Rectal smooth muscle tissue (tissue), 1 donor: ENCODE measurements around the gene DNM1.

Experiments
- H3K27ac ChIP-seq: one replicate; pipeline ENCODE4 v1.7.0; 2013; ENCODE audit warnings: low read depth, low read length, inconsistent platforms
- H3K27me3 ChIP-seq: one replicate; pipeline ENCODE4 v1.7.0; 2013; ENCODE audit warnings: low read length; ENCODE audit not compliant: control insufficient read depth, insufficient read depth
- H3K36me3 ChIP-seq: one replicate; pipeline ENCODE4 v1.7.0; 2013; ENCODE audit warnings: low read length; ENCODE audit not compliant: control insufficient read depth, insufficient read depth
- H3K4me1 ChIP-seq: one replicate; pipeline ENCODE4 v1.7.0; 2013; ENCODE audit warnings: low read length; ENCODE audit not compliant: control insufficient read depth, insufficient read depth
- H3K4me3 ChIP-seq: one replicate; pipeline ENCODE4 v1.7.0; 2013; ENCODE audit warnings: low read length
- H3K9ac ChIP-seq: one replicate; pipeline ENCODE4 v1.7.0; 2013; ENCODE audit warnings: low read length

DNM1 gene

DNA sequence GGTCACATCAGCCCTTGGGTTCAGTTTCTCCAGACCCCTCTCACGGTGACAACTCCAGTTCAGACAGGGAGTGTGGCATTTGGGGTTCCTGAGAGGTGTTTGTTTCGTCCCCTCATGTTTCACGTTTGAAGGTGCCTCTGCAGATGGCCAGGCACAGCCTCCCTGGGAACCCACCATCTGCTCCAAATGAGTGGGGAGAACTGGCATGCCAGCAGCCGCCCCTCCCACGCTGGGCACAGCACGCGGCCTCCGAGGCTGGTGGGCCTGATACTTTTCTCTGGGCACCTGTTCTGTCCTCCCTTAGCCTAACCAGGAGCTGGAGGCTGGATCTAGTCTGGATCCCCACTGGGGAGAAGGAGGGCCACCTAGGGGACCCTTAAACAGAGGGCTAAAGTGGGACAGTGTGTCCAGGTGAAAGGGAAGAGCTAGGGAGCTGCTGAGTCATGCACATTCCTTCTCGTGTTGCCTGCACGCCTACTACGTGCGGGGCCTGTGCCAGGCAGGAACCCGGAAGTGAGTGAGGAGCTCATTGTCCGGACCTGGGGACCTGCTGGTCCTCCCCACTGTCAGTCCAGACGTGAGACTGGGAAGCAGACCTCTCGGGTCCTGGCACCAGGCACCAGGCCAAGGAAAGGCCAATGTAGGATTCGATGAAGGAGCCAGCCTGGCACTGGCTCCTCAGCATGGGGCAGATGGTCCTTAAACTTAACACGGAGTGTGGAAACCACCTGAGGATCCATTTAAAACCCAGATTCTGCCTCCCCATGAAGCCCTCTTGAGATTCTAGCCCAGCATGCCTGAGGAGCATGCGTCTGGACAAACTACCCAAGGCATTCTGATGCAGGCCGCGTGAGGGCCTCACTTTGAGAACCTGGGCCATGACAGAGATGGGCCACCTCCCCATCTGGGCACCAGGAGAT lies 11.7 kb downstream of the DNM1 start:
- peaks cover 2% of the 10 kb centered on the region for H3K4me1 ChIP-seq
- no peak overlapping the region for H3K4me3 ChIP-seq
- no peaks in the 10 kb centered on the region for H3K27me3 ChIP-seq
- H3K27ac ChIP-seq, result peak overlapping the region; percentile 24
- no peak overlapping the region for H3K9ac ChIP-seq
- H3K36me3 ChIP-seq, result no peaks in the 10 kb centered on the region

DNA sequence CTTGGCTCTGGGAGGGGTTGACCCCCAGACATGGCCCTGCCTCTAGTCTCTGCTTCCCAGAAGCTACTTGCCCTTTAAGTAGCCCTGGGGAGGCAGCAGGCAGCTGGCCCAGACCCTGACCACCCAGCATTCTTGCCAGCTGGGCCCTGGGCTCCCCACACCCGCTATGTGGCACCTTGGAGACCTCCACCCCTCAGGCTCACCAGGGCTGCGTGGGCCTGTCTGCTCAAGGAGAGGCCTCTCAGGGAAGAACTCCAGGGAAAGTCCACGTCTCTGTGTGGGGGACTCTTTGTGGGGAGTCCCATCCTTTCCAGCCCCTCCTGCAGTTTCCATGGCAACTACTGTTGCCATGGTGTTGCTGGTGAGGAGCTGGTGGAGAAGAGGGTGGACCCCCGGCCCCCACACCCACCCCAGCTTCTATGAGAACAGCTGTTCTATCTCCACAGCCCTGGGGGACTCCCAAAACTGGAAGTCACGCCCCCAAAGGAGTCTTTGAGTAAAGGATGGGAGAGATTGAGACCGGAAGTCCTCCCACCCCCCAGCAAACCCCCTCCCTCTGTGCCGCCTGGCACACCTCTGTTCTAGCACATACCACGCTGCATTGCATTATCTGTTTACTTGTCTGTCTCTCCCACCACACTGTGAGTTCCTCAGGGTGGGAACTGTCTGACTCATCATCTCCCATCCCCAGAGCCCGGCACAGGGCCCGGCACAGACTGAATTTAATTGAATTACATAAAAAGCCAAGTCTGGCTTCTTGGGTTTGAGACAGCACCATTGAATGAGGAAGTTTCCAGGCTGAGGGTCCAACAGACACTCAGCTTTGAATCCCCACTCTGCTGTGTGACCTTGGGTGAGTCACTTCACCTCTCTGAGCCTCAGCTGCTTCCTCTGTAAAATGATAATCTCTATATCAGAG lies 12.6 kb downstream of the DNM1 start:
- H3K4me1 ChIP-seq, result peaks cover 2% of the 10 kb centered on the region
- H3K4me3 ChIP-seq, result no peak overlapping the region
- H3K27me3 ChIP-seq, result no peaks in the 10 kb centered on the region
- H3K27ac ChIP-seq, result peak overlapping the region; percentile 24
- H3K36me3 ChIP-seq, result no peaks in the 10 kb centered on the region
- no peak overlapping the region for H3K9ac ChIP-seq

DNA sequence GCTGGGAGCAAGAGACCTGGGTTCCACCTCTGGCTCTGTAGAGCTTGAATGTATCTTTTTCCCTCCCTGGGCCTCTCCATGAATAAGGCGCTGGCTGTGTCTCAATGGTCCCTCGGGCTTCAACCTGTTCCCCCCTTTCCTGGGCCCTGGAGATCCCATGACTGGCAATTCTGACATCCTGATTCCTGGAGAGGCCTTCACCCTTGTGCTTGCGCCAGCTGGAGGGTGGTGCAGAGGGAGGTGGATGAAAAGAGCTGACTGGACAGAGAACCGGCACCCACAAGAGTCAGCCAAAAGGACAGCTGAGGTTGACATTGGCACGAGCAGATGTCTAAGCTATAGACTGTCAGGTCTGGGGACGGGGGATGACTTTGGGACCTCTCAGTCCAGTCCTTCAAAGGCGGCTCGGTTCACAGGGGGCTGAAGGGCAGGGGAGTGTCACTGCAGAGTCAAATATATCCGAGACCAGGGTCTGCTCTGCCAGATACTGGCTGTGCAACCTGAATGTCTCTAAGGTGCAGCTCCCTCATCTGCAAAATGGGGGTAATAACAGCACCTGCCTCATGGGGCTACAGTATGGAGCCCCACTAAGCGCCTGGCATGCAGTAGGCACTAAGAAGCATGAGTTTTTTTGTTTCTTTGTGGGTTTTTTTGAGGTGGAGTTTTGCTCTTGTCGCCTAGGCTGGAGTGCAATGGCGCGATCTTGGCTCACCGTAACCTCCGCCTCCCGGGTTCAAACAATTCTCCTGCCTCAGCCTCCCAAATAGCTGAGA lies 13.8 kb downstream of the DNM1 start:
- H3K4me1 ChIP-seq, result peaks cover 2% of the 10 kb centered on the region
- H3K4me3 ChIP-seq, result no peak overlapping the region
- no peaks in the 10 kb centered on the region for H3K27me3 ChIP-seq
- no peaks in the 10 kb centered on the region for H3K36me3 ChIP-seq
- no peak overlapping the region for H3K27ac ChIP-seq
- H3K9ac ChIP-seq, result no peak overlapping the region

DNA sequence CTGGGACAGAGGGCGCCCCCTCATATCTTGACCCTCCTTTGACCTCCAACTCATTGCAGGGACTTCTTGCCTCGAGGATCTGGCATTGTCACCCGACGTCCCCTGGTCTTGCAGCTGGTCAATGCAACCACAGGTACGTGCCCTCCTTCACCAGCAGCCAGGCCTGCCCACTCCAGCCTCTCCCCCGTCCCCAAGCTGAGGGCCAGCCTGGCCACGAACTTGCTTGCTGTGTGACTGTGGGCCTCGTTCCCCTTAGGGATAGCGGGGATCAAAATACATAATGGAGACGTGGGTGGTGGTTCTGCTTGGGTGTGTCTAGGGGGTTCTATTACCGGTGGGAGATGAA lies 15.0 kb downstream of the DNM1 start:
- Histone ChIP-seq H3K36me3 (no peaks in the 10 kb centered on the region), H3K4me1 (peaks cover 2% of the 10 kb centered on the region), H3K27ac (no peak overlapping the region), H3K4me3 (peak overlapping the region; percentile 59), H3K27me3 (no peaks in the 10 kb centered on the region), H3K9ac (no peak overlapping the region)

DNA sequence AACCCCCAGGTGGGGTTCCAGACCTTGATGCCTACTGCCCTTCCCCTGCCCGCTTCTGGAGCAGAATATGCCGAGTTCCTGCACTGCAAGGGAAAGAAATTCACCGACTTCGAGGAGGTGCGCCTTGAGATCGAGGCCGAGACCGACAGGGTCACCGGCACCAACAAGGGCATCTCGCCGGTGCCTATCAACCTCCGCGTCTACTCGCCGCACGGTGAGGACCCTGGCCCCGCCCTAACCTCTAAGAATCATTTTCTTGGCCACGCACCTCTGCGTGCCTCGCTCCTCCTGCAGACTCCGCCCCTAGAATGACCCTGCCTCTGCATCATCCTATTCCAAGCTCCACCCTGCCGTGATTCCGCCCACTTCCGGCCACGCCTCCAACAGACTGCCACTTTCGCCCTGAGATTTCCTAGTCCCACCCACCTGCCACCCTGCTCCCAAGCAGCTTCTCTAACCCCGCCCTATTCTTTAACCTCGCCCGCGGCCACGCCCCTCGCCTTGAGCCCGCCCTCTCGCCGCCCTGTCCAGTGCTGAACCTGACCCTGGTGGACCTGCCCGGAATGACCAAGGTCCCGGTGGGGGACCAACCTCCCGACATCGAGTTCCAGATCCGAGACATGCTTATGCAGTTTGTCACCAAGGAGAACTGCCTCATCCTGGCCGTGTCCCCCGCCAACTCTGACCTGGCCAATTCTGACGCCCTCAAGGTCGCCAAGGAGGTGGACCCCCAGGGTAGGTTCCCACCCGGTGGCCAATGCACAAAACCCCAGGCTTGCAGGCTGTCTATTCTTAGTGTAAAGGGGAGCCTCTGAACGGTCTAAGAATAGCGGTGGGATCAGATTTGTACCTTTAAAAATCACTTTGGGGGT lies 15.6 kb downstream of the DNM1 start:
- H3K9ac ChIP-seq, result no peak overlapping the region
- H3K4me1 ChIP-seq, result peaks cover 2% of the 10 kb centered on the region
- no peak overlapping the region for H3K27ac ChIP-seq
- peak overlapping the region; percentile 59 for H3K4me3 ChIP-seq
- no peaks in the 10 kb centered on the region for H3K36me3 ChIP-seq
- no peaks in the 10 kb centered on the region for H3K27me3 ChIP-seq

DNA sequence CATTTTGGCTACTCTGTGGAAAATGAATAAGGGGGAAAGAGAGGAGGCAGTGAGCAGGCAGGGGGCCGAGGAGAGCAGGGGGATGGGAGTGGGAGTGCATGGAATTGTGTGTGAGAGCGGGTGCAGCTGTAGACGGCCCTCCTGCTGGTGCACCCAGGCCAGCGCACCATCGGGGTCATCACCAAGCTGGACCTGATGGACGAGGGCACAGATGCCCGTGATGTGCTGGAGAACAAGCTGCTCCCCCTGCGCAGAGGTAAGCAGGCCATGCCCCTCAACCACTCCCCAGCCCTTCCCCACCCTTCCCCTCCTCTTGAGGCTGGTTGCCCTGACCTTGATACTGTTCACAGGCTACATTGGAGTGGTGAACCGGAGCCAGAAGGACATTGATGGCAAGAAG lies 16.7 kb downstream of the DNM1 start:
- no peaks in the 10 kb centered on the region for H3K27me3 ChIP-seq
- no peak overlapping the region for H3K27ac ChIP-seq
- no peak overlapping the region for H3K9ac ChIP-seq

DNA sequence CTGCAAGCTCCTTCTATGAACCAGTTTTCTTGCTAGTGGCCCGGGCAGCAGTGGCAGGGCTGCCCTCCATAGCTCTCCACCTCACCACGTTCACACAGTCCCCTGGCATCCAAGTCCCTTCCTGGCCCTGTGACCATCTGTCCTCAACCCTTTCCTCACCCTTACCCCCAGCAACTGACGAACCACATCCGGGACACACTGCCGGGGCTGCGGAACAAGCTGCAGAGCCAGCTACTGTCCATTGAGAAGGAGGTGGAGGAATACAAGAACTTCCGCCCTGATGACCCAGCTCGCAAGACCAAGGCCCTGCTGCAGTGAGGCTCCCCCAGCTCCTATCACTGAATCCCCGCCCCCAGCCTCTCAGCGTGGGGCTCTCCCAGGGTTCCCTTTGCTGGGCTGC lies 18.8 kb downstream of the DNM1 start:
- H3K36me3 ChIP-seq, result no peaks in the 10 kb centered on the region

More for the DNA sequence above, 16.7 kb downstream of the DNM1 start:
- no peak overlapping the region for H3K4me3 ChIP-seq
- H3K36me3 ChIP-seq, result no peaks in the 10 kb centered on the region
- peaks cover 2% of the 10 kb centered on the region for H3K4me1 ChIP-seq

DNA sequence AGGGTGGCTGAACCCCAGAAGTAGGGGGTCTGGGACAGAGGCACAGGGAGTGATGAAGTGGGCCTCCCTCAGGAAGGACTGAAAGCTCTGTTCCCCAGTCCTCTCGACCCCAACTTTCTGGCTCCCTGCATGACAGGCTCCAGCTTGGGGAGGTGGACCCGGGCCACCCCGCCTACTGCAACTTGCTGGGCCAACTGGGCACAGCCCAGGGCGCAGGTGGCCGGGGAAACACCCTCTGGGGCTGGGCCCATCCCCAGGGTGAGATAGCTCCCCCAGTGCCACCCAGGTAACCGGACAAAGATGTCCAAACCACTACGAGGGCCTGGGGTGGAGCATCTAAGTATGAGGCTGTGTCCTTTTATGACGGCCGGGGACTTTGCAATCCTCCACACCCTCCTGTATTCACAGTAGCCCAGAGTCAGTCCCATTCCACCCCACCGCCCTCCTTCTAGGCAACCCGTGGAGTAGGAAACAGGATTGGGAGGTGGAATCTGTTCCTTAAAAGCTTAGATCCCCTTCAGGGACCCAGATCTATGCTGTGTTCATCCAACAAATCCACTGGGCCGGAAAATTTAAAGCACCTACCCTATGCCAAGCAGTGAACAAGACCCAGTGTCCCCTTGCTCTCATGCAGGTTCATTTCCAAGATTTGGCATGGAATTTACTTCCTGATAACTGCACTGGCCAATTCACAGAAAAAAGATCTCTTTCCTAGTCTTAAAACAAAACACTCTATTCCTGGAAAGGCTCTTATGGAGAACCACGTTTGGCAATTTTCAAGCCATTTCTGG lies 19.9 kb downstream of the DNM1 start:
- Histone ChIP-seq H3K9ac (no peak overlapping the region), H3K4me3 (no peak overlapping the region), H3K36me3 (no peaks in the 10 kb centered on the region), H3K4me1 (no peaks in the 10 kb centered on the region), H3K27me3 (no peaks in the 10 kb centered on the region), H3K27ac (no peak overlapping the region)

More for the DNA sequence above, 18.8 kb downstream of the DNM1 start:
- Histone ChIP-seq H3K27me3 (no peaks in the 10 kb centered on the region), H3K27ac (no peak overlapping the region), H3K9ac (no peak overlapping the region), H3K4me1 (no peaks in the 10 kb centered on the region), H3K4me3 (no peak overlapping the region)

DNA sequence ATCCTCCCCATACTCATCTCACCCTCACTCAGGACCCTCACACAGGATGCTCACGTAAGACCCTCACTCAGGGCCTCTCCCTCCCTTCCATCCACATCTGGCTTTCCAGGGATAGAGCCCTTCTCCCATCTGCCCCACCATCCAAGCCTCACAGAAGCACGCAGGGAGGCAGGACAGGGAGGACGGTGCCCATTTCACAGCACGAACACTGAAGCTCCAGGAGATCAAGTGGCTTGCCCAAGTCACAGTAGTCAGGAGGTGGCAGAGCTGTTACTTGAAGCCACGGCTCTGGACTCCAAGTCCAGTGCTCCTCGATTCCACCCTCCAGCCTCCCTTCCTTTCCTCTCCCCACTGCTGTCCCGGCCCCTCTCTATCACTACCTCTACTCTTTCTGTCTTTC lies 21.7 kb downstream of the DNM1 start:
- no peaks in the 10 kb centered on the region for H3K4me1 ChIP-seq
- no peak overlapping the region for H3K27ac ChIP-seq
- no peak overlapping the region for H3K4me3 ChIP-seq
- no peak overlapping the region for H3K9ac ChIP-seq
- no peaks in the 10 kb centered on the region for H3K27me3 ChIP-seq
- H3K36me3 ChIP-seq, result no peaks in the 10 kb centered on the region

DNA sequence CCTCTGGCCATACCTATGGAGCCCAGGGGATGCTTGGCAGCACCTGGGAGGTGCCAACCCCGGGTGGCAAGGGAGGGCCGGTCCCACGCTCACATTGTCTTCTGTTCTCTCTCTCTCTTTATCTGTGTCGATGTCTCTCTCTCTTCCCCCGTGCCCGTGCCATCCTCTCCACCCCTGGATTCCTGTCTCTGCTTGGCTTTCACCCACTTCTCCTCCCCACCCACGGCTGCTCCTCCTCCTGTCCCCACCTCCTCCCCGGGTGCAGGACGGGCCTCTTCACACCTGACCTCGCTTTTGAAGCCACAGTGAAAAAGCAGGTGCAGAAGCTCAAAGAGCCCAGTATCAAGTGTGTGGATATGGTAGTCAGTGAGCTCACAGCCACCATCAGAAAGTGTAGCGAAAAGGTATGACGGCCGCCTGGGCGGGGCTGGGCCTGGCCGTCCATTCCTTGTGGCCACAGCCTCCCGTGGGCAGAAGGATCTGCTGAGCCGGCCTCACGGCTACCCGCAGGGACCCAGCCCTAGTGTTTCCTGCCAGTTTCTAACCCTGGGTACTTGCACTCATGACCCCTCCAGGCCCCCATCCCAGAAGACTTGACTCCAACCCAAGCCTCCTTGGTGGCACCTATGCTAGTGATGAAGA lies 22.7 kb downstream of the DNM1 start:
- Histone ChIP-seq H3K4me3 (no peak overlapping the region), H3K27me3 (no peaks in the 10 kb centered on the region), H3K4me1 (no peaks in the 10 kb centered on the region), H3K9ac (no peak overlapping the region), H3K36me3 (no peaks in the 10 kb centered on the region), H3K27ac (no peak overlapping the region)
